Liver (tissue), 9 donors: ENCODE measurements around the gene HMG20A. TPM values are rescaled to one million over a fixed set of nuclear protein-coding genes. Genes with fewer than 3 reads are reported as not detected.

Source experiments
- DNase-seq: peaks from one replicate; pipeline ENCODE4 v3.0.0-alpha.2; 2017; ENCODE audit warnings: low spot score
- H3K27ac ChIP-seq, 2 donors: one replicate each; pipeline ENCODE4 v1.7.0; 2013; ENCODE audit warnings: inconsistent platforms in 2 of 2, low read length in 2 of 2, control low read depth in 1 of 2, low read depth in 1 of 2, mild to moderate bottlenecking in 1 of 2
- H3K27me3 ChIP-seq, 4 donors: one replicate each; pipeline versions ENCODE4 v1.6.1 to v1.7.0; 2013; ENCODE audit warnings: low read length in 3 of 4, inconsistent platforms in 1 of 4, mild to moderate bottlenecking in 1 of 4, moderate library complexity in 1 of 4; ENCODE audit not compliant: control insufficient read depth in 4 of 4, insufficient read depth in 4 of 4
- H3K36me3 ChIP-seq, 4 donors: one replicate each; pipeline versions ENCODE4 v1.6.1 to v1.7.0; 2013; ENCODE audit warnings: low read length in 3 of 4, mild to moderate bottlenecking in 3 of 4, low read depth in 1 of 4, moderate library complexity in 1 of 4; ENCODE audit not compliant: control insufficient read depth in 4 of 4, insufficient read depth in 3 of 4
- H3K4me1 ChIP-seq, 4 donors: one replicate each; pipeline versions ENCODE4 v1.6.1 to v1.7.0; 2013; ENCODE audit warnings: low read length in 3 of 4, mild to moderate bottlenecking in 3 of 4, moderate library complexity in 1 of 4; ENCODE audit not compliant: control insufficient read depth in 4 of 4, insufficient read depth in 4 of 4
- H3K4me3 ChIP-seq, 3 donors: one replicate each; pipeline versions ENCODE4 v1.6.1 to v1.7.0; 2013; ENCODE audit warnings: low read length in 3 of 3, control low read depth in 1 of 3, low read depth in 1 of 3, mild to moderate bottlenecking in 1 of 3
- H3K9ac ChIP-seq, 2 donors: one replicate each; pipeline ENCODE4 v1.7.0; 2013; ENCODE audit warnings: low read length in 2 of 2, mild to moderate bottlenecking in 2 of 2, moderate library complexity in 2 of 2, control low read depth in 1 of 2, low read depth in 1 of 2
- H3K9me3 ChIP-seq, 4 donors: one replicate each; pipeline versions ENCODE4 v1.6.1 to v1.7.0; 2013; ENCODE audit warnings: low read length in 3 of 4; ENCODE audit not compliant: control insufficient read depth in 4 of 4
- ATF3 ChIP-seq: IDR thresholded peaks from 2 replicates; pipeline ENCODE4 v1.6.1; 2016; ENCODE audit warnings: antibody characterized with exemption
- EGR1 ChIP-seq, 2 donors: IDR thresholded peaks; 2 replicates each; pipeline ENCODE4 v1.6.1; 2016 to 2018; ENCODE audit warnings: antibody characterized with exemption in 2 of 2, low read depth in 2 of 2
- FOXA1 ChIP-seq: IDR thresholded peaks from 2 replicates; pipeline ENCODE4 v1.6.1; 2016; ENCODE audit warnings: antibody characterized with exemption
- FOXA2 ChIP-seq: IDR thresholded peaks from 2 replicates; pipeline ENCODE4 v1.6.1; 2016; ENCODE audit warnings: antibody characterized with exemption
- HNF4A ChIP-seq, 2 donors: conservative IDR thresholded peaks; 2 replicates each; pipeline ENCODE4 v1.6.1; 2016; ENCODE audit warnings: antibody characterized with exemption in 2 of 2, mild to moderate bottlenecking in 2 of 2
- MAX ChIP-seq: IDR thresholded peaks from 2 replicates; pipeline ENCODE4 v1.6.1; 2016; ENCODE audit warnings: antibody characterized with exemption
- NR2F2 ChIP-seq: IDR thresholded peaks from 2 replicates; pipeline ENCODE4 v1.6.1; 2016; ENCODE audit warnings: antibody characterized with exemption
- RAD21 ChIP-seq, 2 donors: IDR thresholded peaks; 2 replicates each; pipeline ENCODE4 v1.6.1; 2016; ENCODE audit warnings: antibody characterized with exemption in 2 of 2, mild to moderate bottlenecking in 2 of 2
- REST ChIP-seq: IDR thresholded peaks from 2 replicates; pipeline ENCODE4 v1.6.1; 2016; ENCODE audit warnings: antibody characterized with exemption, mild to moderate bottlenecking
- RXRA ChIP-seq, 2 donors: IDR thresholded peaks; 2 replicates each; pipeline ENCODE4 v1.6.1; 2017 to 2018; ENCODE audit warnings: antibody characterized with exemption in 2 of 2, mild to moderate bottlenecking in 1 of 2
- SP1 ChIP-seq: IDR thresholded peaks from 2 replicates; pipeline ENCODE4 v1.6.1; 2018; ENCODE audit warnings: antibody characterized with exemption, mild to moderate bottlenecking
- TAF1 ChIP-seq: conservative IDR thresholded peaks from 2 replicates; pipeline ENCODE4 v1.6.1; 2016; ENCODE audit warnings: antibody characterized with exemption, mild to moderate bottlenecking
- YY1 ChIP-seq: IDR thresholded peaks from 2 replicates; pipeline ENCODE4 v1.6.1; 2016; ENCODE audit warnings: antibody characterized with exemption, mild to moderate bottlenecking
- ZBTB33 ChIP-seq: IDR thresholded peaks from 2 replicates; pipeline ENCODE4 v1.6.1; 2016; ENCODE audit warnings: antibody characterized with exemption
- WGBS: extraction: QIAGEN DNeasy Blood & Tissue Kit; methylation state at CpG from one replicate; pipeline ENCODE4 v1.1.7; 2013; 5-methylcytosine and 5-hydroxymethylcytosine counted together
- polyA plus RNA-seq, 2 donors: library from polyadenylated mRNA; stranded (reverse) in 1 of 2; unstranded in 1 of 2; fragments of 200-250 nt in 1 of 2; fragments of >200 nt in 1 of 2; fragmentation: Nextera tagmentation in 1 of 2; extraction: Ambion mirVana in 1 of 2; gene quantifications; one replicate each; pipeline versions ENCODE4 v1.2.1 to v1.2.3, GENCODE V29; 2013 to 2015
- total RNA-seq, 2 donors: library from RNA; depleted of rRNA; stranded (reverse); fragments of >200 nt; gene quantifications; one replicate each; pipeline ENCODE4 v1.2.3, GENCODE V29; 2014
- donor health status: healthy.
- donor health status: healthy.
- donor health status: healthy.
- donor health status: healthy.
- donor health status: healthy.

Gene HMG20A
- total and polyA plus RNA-seq, 4 donors, result 7.7 to 19.4 (median 13.3) TPM

GRCh38 chr15:77411619-77411976, 9.1 kb upstream of the HMG20A start:
- DNase-seq, result no peak
- Histone ChIP-seq H3K4me3 (no peak overlapping the region), H3K9me3 (no peaks in the 10 kb centered on the region), H3K36me3 (no peaks in the 10 kb centered on the region), H3K27ac (no peak overlapping the region), H3K4me1 (peaks cover 0 to 6% (median 3%) of the 10 kb centered on the region in 4 donors), H3K9ac (no peak overlapping the region), H3K27me3 (no peaks in the 10 kb centered on the region)
- no peak for TF ChIP-seq RAD21 (IDR thresholded peaks at IDR 0.05)
- TF ChIP-seq HNF4A (conservative IDR thresholded peaks at IDR 0.05), result no peak
- TF ChIP-seq RXRA (IDR thresholded peaks at IDR 0.05), result no peak
- TF ChIP-seq TAF1, result no peak
- TF ChIP-seq MAX, result no peak
- no peak for TF ChIP-seq ATF3
- TF ChIP-seq FOXA2, result no peak
- no peak for TF ChIP-seq YY1
- no peak for TF ChIP-seq ZBTB33
- TF ChIP-seq EGR1 (IDR thresholded peaks at IDR 0.05; ENCODE audit: low read depth in 2 of 2), result no peak
- WGBS, result 93% methylated on average over 3 of the region's 3 CpGs

GRCh38 chr15:77412972-77413698, 7.6 kb upstream of the HMG20A start:
- TF ChIP-seq REST (no peak), SP1 (no peak), NR2F2 (no peak), MAX (no peak), FOXA1 (no peak), RAD21 (IDR thresholded peaks at IDR 0.05) (no peak), ZBTB33 (no peak), RXRA (IDR thresholded peaks at IDR 0.05) (no peak)
- no peak for DNase-seq
- WGBS, result 88% methylated on average over 2 of the region's 2 CpGs
- Histone ChIP-seq H3K27me3 (no peaks in the 10 kb centered on the region), H3K4me1 (peaks cover 2 to 10% (median 3%) of the 10 kb centered on the region in 4 donors), H3K36me3 (no peaks in the 10 kb centered on the region), H3K27ac (no peak overlapping the region), H3K9ac (no peak overlapping the region), H3K4me3 (no peak overlapping the region), H3K9me3 (no peaks in the 10 kb centered on the region)
